Astrocyte of the cerebellum (primary cell): ENCODE results near the gene GZF1.
A peak's percentile ranks its signal among the peaks of the same experiment; 100 is the strongest.

ENCODE experiments used
- DNase-seq: peaks from one replicate; pipeline ENCODE4 v3.0.0-alpha.2; 2011; ENCODE audit warnings: low read depth
- H3K4me3 ChIP-seq: 2 replicates; pipeline ENCODE4 v1.5.1; 2011; ENCODE audit warnings: mild to moderate bottlenecking, low read depth, low read length, moderate library complexity
- CTCF ChIP-seq: IDR thresholded peaks from 2 replicates; pipeline ENCODE4 v1.5.1; 2012; ENCODE audit warnings: low read length, low read depth, moderate library complexity, mild to moderate bottlenecking; ENCODE audit errors: missing control alignments
- in situ Hi-C: cut with HindIII; loops from 2 replicates; pipeline ENCODE4 v1.10.0; 2017; ENCODE audit warnings: low sequenced_read_pairs

The GZF1 gene

DNA sequence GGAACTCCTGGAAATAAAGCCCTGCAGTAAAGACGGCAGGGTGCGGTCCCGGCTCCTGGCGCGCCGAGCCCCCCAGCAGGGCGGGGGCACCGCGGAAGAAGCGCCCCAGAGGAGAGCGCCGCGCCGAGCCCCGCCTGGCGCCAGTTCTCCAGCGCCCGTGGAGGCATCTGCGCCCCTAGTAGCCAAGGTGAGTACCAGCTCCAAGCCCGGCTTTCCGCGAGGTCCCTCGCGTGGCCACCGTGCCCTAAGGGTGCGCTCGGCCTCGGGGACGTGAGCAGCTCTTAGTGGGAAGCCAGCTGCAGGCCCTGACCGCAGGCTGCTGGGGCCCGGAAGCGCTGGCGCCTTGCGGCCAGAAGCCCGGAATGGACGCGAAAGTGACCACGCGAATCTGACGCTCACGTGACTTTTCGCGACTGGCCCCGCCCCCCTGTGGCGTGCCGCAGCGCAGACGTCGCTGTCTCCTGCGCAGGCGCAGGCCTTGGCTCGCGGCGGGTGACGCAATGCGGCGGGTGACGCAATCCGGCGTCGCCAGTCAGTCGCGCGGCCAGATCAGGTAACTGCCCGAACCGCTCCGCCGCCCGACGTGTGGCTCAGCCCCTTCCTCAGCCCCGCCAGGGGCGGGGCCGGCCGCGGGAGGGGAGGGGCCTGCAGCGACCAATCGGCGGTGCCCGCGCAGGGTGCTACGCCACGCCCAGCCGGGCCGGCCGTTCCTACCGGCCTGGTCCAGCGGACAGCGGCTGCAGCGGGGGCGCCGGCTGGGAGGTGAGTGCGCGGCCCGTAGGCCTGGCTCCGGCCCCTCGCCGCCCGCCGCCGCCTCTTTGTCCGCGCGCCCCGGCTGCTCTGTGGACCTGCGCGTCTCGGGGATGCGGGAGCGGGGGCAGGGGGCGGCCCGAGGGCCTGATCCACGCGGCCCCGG lies at the start of gene GZF1:
GZF1 (plus strand) TSS at position 707 of the 916 bp plus-strand sequence. CDS start 2,202 bp downstream, outside the sequence.
- peak; percentile 94 for DNase-seq
- H3K4me3 ChIP-seq = peak within 1 kb of the TSS; percentile 80
- no peak for TF ChIP-seq CTCF
- in situ Hi-C loops = no loop called here

DNA sequence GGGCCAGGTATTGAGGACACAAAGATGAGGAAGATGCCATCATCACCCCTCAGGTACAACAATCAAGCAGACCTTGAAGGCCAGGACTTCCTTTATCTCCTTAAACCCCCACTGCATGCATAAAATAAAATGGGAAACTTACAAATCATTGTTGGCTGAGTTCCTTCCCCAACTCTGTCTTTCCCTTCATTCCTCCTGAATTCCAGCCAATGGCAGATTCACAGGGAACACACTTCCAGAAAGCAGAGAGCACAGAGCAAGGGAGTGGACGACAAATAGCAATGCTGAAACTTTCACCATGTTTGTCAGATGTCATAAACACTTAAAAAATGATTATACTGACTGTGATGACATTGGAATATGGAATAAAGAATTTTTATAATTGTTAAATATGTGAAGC lies 48.7 kb upstream of the GZF1 start:
- no peak for TF ChIP-seq CTCF
- DNase-seq = no peak
- in situ Hi-C loops = no loop called here
- no peak overlapping the region for H3K4me3 ChIP-seq

GRCh38 chr20:23314699-23315098 lies 47.3 kb upstream of the GZF1 start:
- no peak for DNase-seq
- H3K4me3 ChIP-seq = no peak overlapping the region
- TF ChIP-seq CTCF = no peak
- in situ Hi-C loops = no loop called here

DNA sequence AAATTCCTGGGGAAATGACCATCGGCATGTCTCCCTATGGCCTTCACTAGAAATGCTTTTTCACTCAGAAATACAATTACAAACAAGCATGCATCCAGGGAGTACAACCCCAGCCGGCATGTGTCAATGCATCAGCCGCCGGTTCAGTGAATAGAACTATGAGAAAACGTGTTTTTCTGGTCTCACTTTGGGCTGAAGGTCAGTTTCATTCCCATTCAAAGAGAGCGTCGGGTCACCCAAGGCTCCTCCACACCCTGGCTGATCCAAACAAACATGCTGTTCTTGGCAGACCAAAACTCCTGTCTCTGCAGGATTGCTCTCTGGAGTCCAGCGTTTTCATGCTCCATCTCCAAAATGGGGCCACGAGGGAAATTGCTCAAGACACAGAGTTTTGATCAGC lies 46.9 kb upstream of the GZF1 start:
- DNase-seq = no peak
- TF ChIP-seq CTCF = no peak
- in situ Hi-C loops = no loop called here
- no peak overlapping the region for H3K4me3 ChIP-seq

GRCh38 chr20:23316626-23317025 lies 45.4 kb upstream of the GZF1 start:
- H3K4me3 ChIP-seq = no peak overlapping the region
- TF ChIP-seq CTCF = no peak
- no peak for DNase-seq
- in situ Hi-C loops = no loop called here

GRCh38 chr20:23317081-23317480 lies 44.9 kb upstream of the GZF1 start:
- in situ Hi-C loops = no loop called here
- DNase-seq = no peak
- no peak overlapping the region for H3K4me3 ChIP-seq
- TF ChIP-seq CTCF = no peak
